Measurements from ENCODE around the gene WNT11. TPM values are rescaled to one million over a fixed set of nuclear protein-coding genes. Genes with fewer than 3 reads are reported as not detected.

WNT11 gene
- total RNA-seq, 2 donors from 2014 or later, result 0.71 to 1.5 TPM

- peak in 1 of 2 donors; percentile 40 for DNase-seq (ENCODE audit: low spot score in 2 of 2)
- Mint-ChIP-seq H3K27ac (no peak overlapping the region), H3K9me3 (no peaks in the 10 kb centered on the region), H3K36me3 (no peaks in the 10 kb centered on the region)
- no peak for ATAC-seq
Observed at GRCh38 chr11:76159303-76159937, 46.9 kb downstream of the WNT11 start.

- no peaks in the 10 kb centered on the region for H3K36me3 Mint-ChIP-seq
- H3K27ac Mint-ChIP-seq, result no peak overlapping the region
- no peaks in the 10 kb centered on the region for H3K9me3 Mint-ChIP-seq
- ATAC-seq, result no peak
- DNase-seq (ENCODE audit: low spot score in 2 of 2), result peak in 1 of 2 donors; percentile 21
Observed at GRCh38 chr11:76158394-76159302, 47.7 kb downstream of the WNT11 start.

GRCh38 chr11:76157891-76158290 is 48.4 kb downstream of the WNT11 start:
- H3K27ac Mint-ChIP-seq, result no peak overlapping the region
- no peak for ATAC-seq
- no peaks in the 10 kb centered on the region for H3K36me3 Mint-ChIP-seq
- peak in 1 of 2 donors; percentile 35 for DNase-seq (ENCODE audit: low spot score in 2 of 2)
- no peaks in the 10 kb centered on the region for H3K9me3 Mint-ChIP-seq

- Mint-ChIP-seq H3K27ac (no peak overlapping the region), H3K9me3 (no peaks in the 10 kb centered on the region), H3K36me3 (no peaks in the 10 kb centered on the region)
- peak in 1 of 2 donors; percentile 51 for DNase-seq (ENCODE audit: low spot score in 2 of 2)
- no peak for ATAC-seq
Observed at GRCh38 chr11:76156971-76157427, 49.3 kb downstream of the WNT11 start.

- H3K27ac Mint-ChIP-seq, result no peak overlapping the region
- no peaks in the 10 kb centered on the region for H3K36me3 Mint-ChIP-seq
- DNase-seq (ENCODE audit: low spot score in 2 of 2) (no peak), ATAC-seq (no peak)
- no peaks in the 10 kb centered on the region for H3K9me3 Mint-ChIP-seq
Observed at GRCh38 chr11:76155500-76156227, 50.6 kb downstream of the WNT11 start.

GRCh38 chr11:76153571-76153923 is 52.8 kb downstream of the WNT11 start:
- no peak for ATAC-seq

GRCh38 chr11:76152741-76153570 is 53.3 kb downstream of the WNT11 start:
- no peak for ATAC-seq

More at GRCh38 chr11:76153571-76153923, 52.8 kb downstream of the WNT11 start:
- Mint-ChIP-seq H3K36me3 (no peaks in the 10 kb centered on the region), H3K27ac (peak overlapping the region in 1 of 2 donors; percentile 69), H3K9me3 (no peaks in the 10 kb centered on the region)
- DNase-seq (ENCODE audit: low spot score in 2 of 2), result no peak

GRCh38 chr11:76152086-76152681 is 54.1 kb downstream of the WNT11 start:
- DNase-seq (ENCODE audit: low spot score in 2 of 2), result peak; percentile 91 to 94
- peak overlapping the region in 1 of 2 donors; percentile 69 for H3K27ac Mint-ChIP-seq
- ATAC-seq, result peak; percentile 97 to 98
- no peaks in the 10 kb centered on the region for H3K36me3 Mint-ChIP-seq
- H3K9me3 Mint-ChIP-seq, result no peaks in the 10 kb centered on the region

More at GRCh38 chr11:76152741-76153570, 53.3 kb downstream of the WNT11 start:
- Mint-ChIP-seq H3K36me3 (no peaks in the 10 kb centered on the region), H3K27ac (peak overlapping the region in 1 of 2 donors; percentile 69), H3K9me3 (no peaks in the 10 kb centered on the region)
- DNase-seq (ENCODE audit: low spot score in 2 of 2), result peak in 1 of 2 donors; percentile 54

GRCh38 chr11:76151556-76152085 is 54.7 kb downstream of the WNT11 start:
- Mint-ChIP-seq H3K27ac (peak overlapping the region in 1 of 2 donors; percentile 69), H3K9me3 (no peaks in the 10 kb centered on the region), H3K36me3 (no peaks in the 10 kb centered on the region)
- DNase-seq (ENCODE audit: low spot score in 2 of 2) (no peak), ATAC-seq (peak in 1 of 2 donors; percentile 28)

GRCh38 chr11:76150141-76150540 is 56.2 kb downstream of the WNT11 start:
- no peak for ATAC-seq
- Mint-ChIP-seq H3K36me3 (no peaks in the 10 kb centered on the region), H3K9me3 (no peaks in the 10 kb centered on the region), H3K27ac (no peak overlapping the region)
- DNase-seq (ENCODE audit: low spot score in 2 of 2), result no peak

GRCh38 chr11:76149713-76150112 is 56.6 kb downstream of the WNT11 start:
- Mint-ChIP-seq H3K9me3 (no peaks in the 10 kb centered on the region), H3K36me3 (no peaks in the 10 kb centered on the region), H3K27ac (no peak overlapping the region)
- no peak for ATAC-seq
- no peak for DNase-seq (ENCODE audit: low spot score in 2 of 2)

GRCh38 chr11:76148941-76149613 is 57.2 kb downstream of the WNT11 start:
- H3K9me3 Mint-ChIP-seq, result no peaks in the 10 kb centered on the region
- ATAC-seq (no peak), DNase-seq (ENCODE audit: low spot score in 2 of 2) (no peak)
- H3K27ac Mint-ChIP-seq, result no peak overlapping the region
- no peaks in the 10 kb centered on the region for H3K36me3 Mint-ChIP-seq

- Mint-ChIP-seq H3K27ac (no peak overlapping the region), H3K36me3 (no peaks in the 10 kb centered on the region), H3K9me3 (no peaks in the 10 kb centered on the region)
- DNase-seq (ENCODE audit: low spot score in 2 of 2) (no peak), ATAC-seq (no peak)
Observed at GRCh38 chr11:76148231-76148630, 58.1 kb downstream of the WNT11 start.

- DNase-seq (ENCODE audit: low spot score in 2 of 2), result no peak
- no peaks in the 10 kb centered on the region for H3K9me3 Mint-ChIP-seq
- H3K36me3 Mint-ChIP-seq, result no peaks in the 10 kb centered on the region
- no peak overlapping the region for H3K27ac Mint-ChIP-seq
- no peak for ATAC-seq
Observed at GRCh38 chr11:76147106-76147740, 59.1 kb downstream of the WNT11 start.

- Mint-ChIP-seq H3K27ac (peak overlapping the region in 1 of 2 donors; percentile 6), H3K36me3 (no peaks in the 10 kb centered on the region), H3K9me3 (no peaks in the 10 kb centered on the region)
- ATAC-seq (no peak), DNase-seq (ENCODE audit: low spot score in 2 of 2) (no peak)
Observed at GRCh38 chr11:76143274-76143673, 63.0 kb downstream of the WNT11 start.

All from activated naive CD4-positive, alpha-beta T cell treated with anti-CD3 and anti-CD28 coated beads, Interleukin-2, amount 50 U/mL, for 72 hours (primary cell).